NK-92 treated with Interleukin-12 subunit alpha and Interleukin-12 subunit beta, amount 100 ng/mL, for 24 hours (cell line): ENCODE results near the gene PIGA.

Experiments used
- DNase-seq: peaks from one replicate; lab custom pipeline; 2025; lab: John Stamatoyannopoulos, UW

The PIGA gene

GRCh38 chrX:15335135-15336022 lies at the start of gene PIGA:
TSS of gene PIGA (minus strand) at chrX:15335523. CDS start at chrX:15331930, 3,593 bp downstream.
- DNase-seq = peak; percentile 87

- DNase-seq = no peak
These were observed 49.0 kb upstream of the PIGA start, which contains the start of gene VEGFD for GRCh38 chrX:15384304-15384703. TSS of gene VEGFD (minus strand) at chrX:15384413. CDS start at chrX:15383946, 467 bp downstream.

GRCh38 chrX:15382813-15383212 lies 47.5 kb upstream of the PIGA start:
- DNase-seq = no peak

GRCh38 chrX:15376956-15377355 lies 41.6 kb upstream of the PIGA start:
- DNase-seq = no peak

- no peak for DNase-seq
These were observed 38.7 kb upstream of the PIGA start for GRCh38 chrX:15373976-15374375.

GRCh38 chrX:15366506-15367352 lies 31.4 kb upstream of the PIGA start:
- no peak for DNase-seq

GRCh38 chrX:15359701-15360100 lies 24.4 kb upstream of the PIGA start:
- DNase-seq = no peak

- DNase-seq = no peak
These were observed 23.2 kb upstream of the PIGA start for GRCh38 chrX:15358533-15358932.

GRCh38 chrX:15356444-15356843 lies 21.1 kb upstream of the PIGA start:
- DNase-seq = no peak

GRCh38 chrX:15350329-15350996 lies 15.1 kb upstream of the PIGA start:
- DNase-seq = no peak

- DNase-seq = no peak
These were observed 13.7 kb upstream of the PIGA start for GRCh38 chrX:15349046-15349445.

- no peak for DNase-seq
These were observed 10.7 kb upstream of the PIGA start for GRCh38 chrX:15345976-15346375.

GRCh38 chrX:15344106-15344505 lies 8.8 kb upstream of the PIGA start:
- DNase-seq = no peak

GRCh38 chrX:15343075-15343476 lies 7.8 kb upstream of the PIGA start:
- DNase-seq = no peak

GRCh38 chrX:15340867-15341266 lies 5.5 kb upstream of the PIGA start:
- no peak for DNase-seq

- DNase-seq = no peak
These were observed 695 bp upstream of the PIGA start for GRCh38 chrX:15336023-15336413.

- no peak for DNase-seq
These were observed 762 bp downstream of the PIGA start for GRCh38 chrX:15334561-15334960.

- DNase-seq = no peak
These were observed 6.5 kb downstream of the PIGA start for GRCh38 chrX:15328821-15329220.

GRCh38 chrX:15328131-15328530 lies 7.2 kb downstream of the PIGA start:
- DNase-seq = no peak

GRCh38 chrX:15322472-15322871 lies 12.9 kb downstream of the PIGA start:
- DNase-seq = no peak

GRCh38 chrX:15322072-15322471 lies 13.3 kb downstream of the PIGA start:
- DNase-seq = no peak

GRCh38 chrX:15321447-15321846 lies 13.9 kb downstream of the PIGA start:
- DNase-seq = no peak
